ENCODE data around the gene MS4A10.

DNA sequence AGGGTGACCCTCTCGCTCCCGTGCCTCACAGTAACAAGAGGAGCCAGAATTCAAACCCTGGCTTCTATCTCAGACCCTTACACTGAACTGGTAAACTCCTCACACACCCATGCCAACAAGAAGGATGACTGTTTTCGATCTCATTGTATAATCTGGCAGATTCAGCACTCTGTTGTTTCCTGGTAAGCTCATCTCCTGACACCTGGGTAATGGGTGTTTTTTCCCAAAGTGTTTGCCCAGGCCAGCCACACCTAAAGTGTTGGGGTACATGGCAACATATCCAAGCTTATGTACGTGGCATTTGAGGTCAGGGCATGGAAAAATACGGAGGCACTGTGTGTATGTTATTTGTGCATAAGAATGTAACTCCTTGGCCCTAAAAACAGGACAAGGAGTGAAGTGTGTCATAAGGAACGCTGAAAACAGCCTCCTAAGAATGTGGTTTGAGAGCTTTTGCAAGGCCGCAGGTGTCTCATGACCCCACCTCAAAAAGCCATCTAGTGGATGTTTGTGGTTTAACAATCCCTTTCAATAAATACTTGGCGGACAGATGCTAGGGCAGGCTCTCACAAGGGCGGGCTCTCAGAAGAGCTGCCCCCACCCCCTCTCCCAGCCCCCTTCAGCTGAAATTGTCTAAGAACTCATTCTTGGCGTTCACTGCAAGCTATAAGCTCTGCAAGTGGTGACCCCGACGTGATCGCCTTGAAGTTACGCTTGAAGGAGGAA, 28.7 kb upstream of the MS4A10 start, which contains the start of gene MS4A15:
- TF ChIP-seq FOXA1 (IDR thresholded peaks at IDR 0.05), result no peak
- no peak for TF ChIP-seq YY1 (IDR thresholded peaks at IDR 0.05)
- TF ChIP-seq, protein P1, sequence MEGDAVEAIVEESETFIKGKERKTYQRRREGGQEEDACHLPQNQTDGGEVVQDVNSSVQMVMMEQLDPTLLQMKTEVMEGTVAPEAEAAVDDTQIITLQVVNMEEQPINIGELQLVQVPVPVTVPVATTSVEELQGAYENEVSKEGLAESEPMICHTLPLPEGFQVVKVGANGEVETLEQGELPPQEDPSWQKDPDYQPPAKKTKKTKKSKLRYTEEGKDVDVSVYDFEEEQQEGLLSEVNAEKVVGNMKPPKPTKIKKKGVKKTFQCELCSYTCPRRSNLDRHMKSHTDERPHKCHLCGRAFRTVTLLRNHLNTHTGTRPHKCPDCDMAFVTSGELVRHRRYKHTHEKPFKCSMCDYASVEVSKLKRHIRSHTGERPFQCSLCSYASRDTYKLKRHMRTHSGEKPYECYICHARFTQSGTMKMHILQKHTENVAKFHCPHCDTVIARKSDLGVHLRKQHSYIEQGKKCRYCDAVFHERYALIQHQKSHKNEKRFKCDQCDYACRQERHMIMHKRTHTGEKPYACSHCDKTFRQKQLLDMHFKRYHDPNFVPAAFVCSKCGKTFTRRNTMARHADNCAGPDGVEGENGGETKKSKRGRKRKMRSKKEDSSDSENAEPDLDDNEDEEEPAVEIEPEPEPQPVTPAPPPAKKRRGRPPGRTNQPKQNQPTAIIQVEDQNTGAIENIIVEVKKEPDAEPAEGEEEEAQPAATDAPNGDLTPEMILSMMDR (IDR thresholded peaks at IDR 0.05; ENCODE audit: low read depth, low read length, missing input control), result peak; percentile 26
- TF ChIP-seq JUND (IDR thresholded peaks at IDR 0.05), result no peak
- TF ChIP-seq, protein P2, sequence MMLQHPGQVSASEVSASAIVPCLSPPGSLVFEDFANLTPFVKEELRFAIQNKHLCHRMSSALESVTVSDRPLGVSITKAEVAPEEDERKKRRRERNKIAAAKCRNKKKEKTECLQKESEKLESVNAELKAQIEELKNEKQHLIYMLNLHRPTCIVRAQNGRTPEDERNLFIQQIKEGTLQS (IDR thresholded peaks at IDR 0.05), result no peak
- TF ChIP-seq EGR1 (IDR thresholded peaks at IDR 0.05; ENCODE audit: low read depth in 2 of 2), result no peak
- no peak for TF ChIP-seq NR2F2 (IDR thresholded peaks at IDR 0.05)
